Tibial nerve (tissue), 4 donors: ENCODE measurements around the gene SLC39A9.

Experiments used
- CTCF ChIP-seq, 5 experiments: fragments of 200-600 bp in 3 of 5; fragments of 450-650 bp in 2 of 5; sonication (generic) in 3 of 5; IDR thresholded peaks; one replicate each; pipeline ENCODE4 v1.5.1; 2016 to 2019; ENCODE audit warnings: antibody characterized with exemption in 5 of 5, mild to moderate bottlenecking in 3 of 5, moderate library complexity in 2 of 5
- EP300 ChIP-seq, 2 donors: sonication (generic); formaldehyde crosslinking; IDR thresholded peaks; one replicate each; pipeline ENCODE4 v1.6.1; 2017; ENCODE audit warnings: antibody characterized with exemption in 2 of 2, mild to moderate bottlenecking in 1 of 2

GRCh38 chr14:69430306-69430939 is 31.9 kb downstream of the SLC39A9 start:
- TF ChIP-seq CTCF (IDR thresholded peaks at IDR 0.05): no peak
- TF ChIP-seq EP300 (IDR thresholded peaks at IDR 0.05): no peak
